HepG2 (cell line): ENCODE results near the gene TSC1.

Experiments used
- USF2 ChIP-seq, 2 experiments: sonication (generic) in 1 of 2; formaldehyde crosslinking in 1 of 2; IDR thresholded peaks; 2 replicates each; pipeline versions ENCODE4 v1.5.1 to v1.6.1; 2011 to 2020; ENCODE audit warnings: borderline replicate concordance in 1 of 2, low read depth in 1 of 2, low read length in 1 of 2, mild to moderate bottlenecking in 1 of 2, missing genetic modification reagents in 1 of 2, moderate library complexity in 1 of 2
- ZNF451 ChIP-seq: sonication (generic); formaldehyde crosslinking; IDR thresholded peaks from 2 replicates; pipeline ENCODE4 v1.5.0; 2020; ENCODE audit warnings: mild to moderate bottlenecking, missing genetic modification reagents
- ZNF570 ChIP-seq: sonication (generic); formaldehyde crosslinking; IDR thresholded peaks from 2 replicates; pipeline ENCODE4 v1.4.0; 2020; ENCODE audit warnings: mild to moderate bottlenecking, missing genetic modification reagents, borderline replicate concordance

GRCh38 chr9:132905726-132906125, 38.7 kb downstream of the TSC1 start:
- TF ChIP-seq ZNF451 (CRISPR knock-in tag) (no peak), ZNF570 (no peak), USF2 (IDR thresholded peaks at IDR 0.05; ENCODE audit: low read depth, low read length) (no peak), USF2 (CRISPR knock-in tag; IDR thresholded peaks at IDR 0.05; ENCODE audit: borderline replicate concordance) (no peak)
